GM12801 (cell line): ENCODE measurements around the gene NOTCH4.

Experiments
- TF ChIP-seq, protein P1 (sequence below): IDR thresholded peaks from one replicate; pipeline ENCODE4 v1.5.1; 2011; ENCODE audit warnings: control low read depth; ENCODE audit not compliant: insufficient read length; ENCODE audit errors: extremely low read depth

The NOTCH4 gene

DNA sequence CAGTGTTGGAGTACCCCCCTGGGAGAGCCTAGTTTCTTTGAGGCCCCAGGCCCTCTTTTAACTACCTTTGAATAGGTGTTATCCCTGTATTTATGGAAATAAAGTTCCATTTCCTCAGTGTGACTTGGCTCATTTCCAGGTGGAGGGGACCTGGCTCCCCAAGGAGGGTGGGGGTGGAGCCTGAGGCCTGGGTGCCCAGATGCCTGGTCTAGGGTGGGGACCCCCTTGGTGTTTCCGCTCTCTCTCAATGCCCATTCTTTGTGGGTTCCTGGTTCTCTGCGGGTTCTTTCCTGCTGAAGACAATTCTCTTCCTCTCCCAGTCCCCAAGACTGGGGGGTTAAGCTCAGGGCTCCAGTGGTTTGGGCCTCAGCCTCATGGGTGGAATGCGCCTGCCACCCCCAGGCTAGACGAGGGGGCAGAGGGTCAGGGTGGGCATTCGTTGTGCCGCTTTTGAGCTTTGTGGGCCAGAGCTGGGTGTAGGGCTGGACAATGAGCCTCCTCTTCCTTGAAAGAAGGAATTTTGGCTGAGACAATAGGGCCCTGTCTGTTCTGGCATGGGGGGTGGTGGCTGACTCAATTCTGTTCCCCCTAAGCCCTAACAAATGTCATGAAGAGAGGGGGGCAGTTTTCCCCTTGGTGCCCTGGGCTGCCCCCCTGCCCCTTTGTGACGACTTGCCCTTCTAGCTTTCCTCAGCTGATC lies 60.2 kb downstream of the NOTCH4 start:
- TF ChIP-seq, protein P1, sequence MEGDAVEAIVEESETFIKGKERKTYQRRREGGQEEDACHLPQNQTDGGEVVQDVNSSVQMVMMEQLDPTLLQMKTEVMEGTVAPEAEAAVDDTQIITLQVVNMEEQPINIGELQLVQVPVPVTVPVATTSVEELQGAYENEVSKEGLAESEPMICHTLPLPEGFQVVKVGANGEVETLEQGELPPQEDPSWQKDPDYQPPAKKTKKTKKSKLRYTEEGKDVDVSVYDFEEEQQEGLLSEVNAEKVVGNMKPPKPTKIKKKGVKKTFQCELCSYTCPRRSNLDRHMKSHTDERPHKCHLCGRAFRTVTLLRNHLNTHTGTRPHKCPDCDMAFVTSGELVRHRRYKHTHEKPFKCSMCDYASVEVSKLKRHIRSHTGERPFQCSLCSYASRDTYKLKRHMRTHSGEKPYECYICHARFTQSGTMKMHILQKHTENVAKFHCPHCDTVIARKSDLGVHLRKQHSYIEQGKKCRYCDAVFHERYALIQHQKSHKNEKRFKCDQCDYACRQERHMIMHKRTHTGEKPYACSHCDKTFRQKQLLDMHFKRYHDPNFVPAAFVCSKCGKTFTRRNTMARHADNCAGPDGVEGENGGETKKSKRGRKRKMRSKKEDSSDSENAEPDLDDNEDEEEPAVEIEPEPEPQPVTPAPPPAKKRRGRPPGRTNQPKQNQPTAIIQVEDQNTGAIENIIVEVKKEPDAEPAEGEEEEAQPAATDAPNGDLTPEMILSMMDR: no peak

DNA sequence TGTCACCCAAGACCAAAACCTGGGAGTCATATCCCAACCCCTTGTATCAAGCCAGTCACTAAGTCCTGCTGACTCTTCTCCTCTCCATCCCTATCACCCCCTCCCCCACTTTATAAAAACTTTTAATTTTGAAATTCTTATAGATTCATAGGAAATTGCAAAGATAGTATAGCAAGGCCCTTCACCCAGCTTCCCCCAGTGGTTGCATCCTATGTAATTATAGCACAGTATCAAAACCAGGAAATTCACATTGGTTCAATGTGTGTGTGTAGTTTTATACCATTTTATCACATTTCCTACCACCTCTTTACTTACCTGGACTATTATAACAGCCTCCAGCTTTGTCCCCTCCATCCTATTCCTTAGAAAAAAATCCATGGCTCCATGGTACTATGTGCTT lies 65.8 kb downstream of the NOTCH4 start:
- TF ChIP-seq, protein P1: no peak

DNA sequence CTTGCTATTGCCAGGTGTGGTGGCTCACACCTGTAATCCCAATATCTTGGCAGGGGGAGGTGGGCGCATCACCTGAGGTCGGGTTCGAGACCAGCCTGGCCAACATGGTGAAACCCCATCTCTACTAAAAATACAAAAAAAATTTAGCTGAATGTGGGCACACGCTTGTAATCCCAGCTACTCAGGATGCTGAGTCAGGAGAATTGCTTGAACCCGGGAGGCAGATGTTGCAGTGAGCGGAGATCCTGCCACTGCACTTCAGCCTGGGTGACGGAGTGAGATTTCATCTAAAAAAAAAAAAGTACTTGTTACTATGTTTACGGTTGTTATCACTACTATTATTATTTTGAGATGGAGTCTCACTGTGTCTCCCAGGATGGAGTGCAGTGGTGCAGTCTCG lies 67.0 kb downstream of the NOTCH4 start:
- TF ChIP-seq, protein P1: no peak

DNA sequence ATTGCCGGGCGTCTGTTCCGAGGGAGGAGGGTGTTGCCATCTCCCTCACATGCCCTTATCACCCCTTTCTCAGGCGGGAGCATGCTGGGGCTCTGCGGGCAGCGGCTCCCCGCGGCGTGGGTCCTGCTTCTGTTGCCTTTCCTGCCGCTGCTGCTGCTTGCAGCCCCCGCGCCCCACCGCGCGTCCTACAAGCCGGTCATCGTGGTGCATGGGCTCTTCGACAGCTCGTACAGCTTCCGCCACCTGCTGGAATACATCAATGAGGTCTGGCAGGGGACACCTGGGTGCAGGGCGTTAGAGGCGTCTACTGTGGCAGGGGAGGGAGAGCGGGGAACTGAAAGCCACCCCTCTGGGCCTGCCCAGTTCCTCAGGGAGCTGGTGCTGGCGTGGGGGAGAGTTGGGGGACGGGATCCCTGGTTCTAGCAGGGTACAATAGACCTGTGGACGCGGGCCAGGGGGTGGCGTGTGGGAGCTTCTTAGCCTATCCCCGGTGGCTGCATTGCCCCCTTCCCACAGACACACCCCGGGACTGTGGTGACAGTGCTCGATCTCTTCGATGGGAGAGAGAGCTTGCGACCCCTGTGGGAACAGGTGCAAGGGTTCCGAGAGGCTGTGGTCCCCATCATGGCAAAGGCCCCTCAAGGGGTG lies 69.2 kb downstream of the NOTCH4 start:
- TF ChIP-seq, protein P1: no peak

DNA sequence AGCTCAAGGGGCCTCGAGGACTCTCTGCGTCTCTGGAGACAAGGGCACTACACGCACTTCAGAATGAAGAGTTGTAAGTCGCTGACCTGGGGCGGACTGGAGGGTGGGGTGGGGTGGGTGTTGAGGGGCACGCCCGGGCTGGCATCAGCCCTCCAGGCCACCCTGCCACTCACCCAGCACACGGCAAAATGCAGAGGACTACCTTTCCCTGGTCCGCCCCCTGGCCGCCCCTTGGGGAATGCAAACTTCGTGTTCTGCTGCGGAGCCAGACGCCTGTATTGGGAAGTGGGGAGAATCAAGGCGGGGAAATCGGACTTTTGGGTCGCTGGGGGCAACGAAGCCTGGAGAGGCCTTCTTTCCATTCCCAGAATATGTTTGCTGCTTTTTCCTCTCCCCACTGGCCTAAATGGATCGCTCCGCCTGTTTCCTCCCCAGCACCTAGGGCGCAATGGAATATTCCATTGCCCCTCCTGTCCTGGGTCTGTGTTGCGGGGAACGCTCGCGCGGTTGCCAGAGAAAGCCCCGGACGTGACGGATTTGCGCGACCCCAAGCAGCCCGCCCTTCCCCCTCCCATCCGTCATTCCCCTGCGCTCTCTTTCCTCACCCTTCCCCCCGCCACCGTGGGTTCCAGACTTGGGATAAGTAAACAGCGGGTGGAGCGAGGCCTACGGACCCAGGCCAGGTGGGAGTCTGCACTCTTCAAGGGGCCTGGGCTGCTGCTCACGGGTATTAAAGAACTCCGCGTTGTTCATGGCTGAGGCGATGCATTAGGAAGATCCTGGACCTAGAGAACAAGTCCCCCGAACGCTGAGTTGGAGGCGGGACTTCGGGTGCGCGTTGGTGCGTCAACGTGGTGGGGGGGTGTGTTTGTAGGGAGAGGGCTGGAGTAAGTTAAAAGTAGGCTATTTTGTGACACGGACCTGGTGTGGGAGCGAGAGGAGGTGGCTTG lies 70.0 kb downstream of the NOTCH4 start, which contains the start of gene PPT2:
Gene PPT2, plus strand, starts transcription at position 578 of the 950 bp plus-strand sequence. CDS start 454 bp downstream, outside the sequence.
- TF ChIP-seq, protein P1: no peak

DNA sequence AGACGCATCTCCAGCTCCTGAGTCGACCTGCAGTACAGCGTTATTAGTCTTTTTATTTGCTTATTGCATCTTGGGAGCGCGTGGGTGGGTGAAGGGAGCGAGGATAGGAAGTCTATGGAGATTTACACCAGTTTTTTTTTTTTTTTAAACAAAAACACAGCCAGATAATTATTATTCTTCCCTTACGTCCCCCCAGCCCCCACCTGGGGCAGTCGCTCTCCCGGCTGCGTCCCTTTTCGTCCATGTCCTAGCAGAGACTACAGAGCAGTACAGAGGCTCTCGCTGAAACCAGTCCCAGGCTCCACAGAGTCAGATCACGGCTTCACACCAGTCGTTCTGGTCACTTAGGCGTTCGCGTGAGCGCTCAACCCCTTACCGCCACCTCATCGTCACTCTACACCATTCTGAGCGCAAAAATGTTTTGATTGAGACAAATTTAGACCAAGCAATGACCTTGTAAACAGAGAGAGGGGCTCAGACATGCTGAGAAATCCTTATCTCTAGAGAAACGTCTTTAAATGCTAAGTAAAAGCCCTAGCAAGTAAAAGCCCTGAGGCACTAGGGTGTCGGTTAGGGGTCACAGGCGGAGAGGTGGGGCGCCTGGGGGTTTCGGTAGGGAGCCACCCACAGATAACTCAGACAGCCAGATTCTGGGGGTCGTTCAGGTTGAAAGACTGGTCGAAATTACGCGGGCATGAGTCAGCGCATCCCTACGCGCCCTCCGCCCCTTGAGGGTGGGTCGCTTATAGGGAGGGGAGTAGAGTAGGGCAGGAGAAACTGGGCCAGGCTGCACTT lies 70.9 kb downstream of the NOTCH4 start:
- TF ChIP-seq, protein P1: no peak
